ENCODE measurements around the gene CAMK2D. TPM values are rescaled to one million over a fixed set of nuclear protein-coding genes. Genes with fewer than 3 reads are reported as not detected.

Gene CAMK2D
- total and polyA plus RNA-seq, 4 donors = 10.1 to 31.0 (median 25.6) TPM

DNA sequence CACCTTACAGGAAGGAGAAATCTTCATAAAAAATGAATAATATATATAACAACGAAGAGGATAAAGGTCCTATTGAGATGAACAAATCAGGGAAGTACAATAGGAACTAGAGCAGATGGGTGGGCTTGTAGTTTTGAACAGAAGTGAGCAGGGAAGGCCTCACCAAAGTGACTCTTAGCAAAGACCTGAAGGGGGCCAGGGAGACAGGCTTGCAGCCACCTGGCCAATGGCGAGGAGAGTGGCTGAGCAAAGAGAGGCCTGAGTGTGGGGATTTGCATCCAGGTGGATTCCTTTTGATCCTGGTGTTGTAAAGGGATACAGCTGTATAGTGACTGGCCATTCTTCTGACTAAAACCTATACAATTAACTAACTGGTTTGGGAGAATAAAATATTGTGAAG is 354.1 kb downstream of the CAMK2D start:
- peak overlapping the region in 1 of 2 donors; percentile 70 for H3K27ac ChIP-seq (ENCODE audit: low read depth in 1 of 2, low read length in 2 of 2)
- no peak for DNase-seq (ENCODE audit: low spot score)
- H3K9me3 ChIP-seq (ENCODE audit: control insufficient read depth in 4 of 4, low read length in 3 of 4) = no peaks in the 10 kb centered on the region
- H3K9ac ChIP-seq (ENCODE audit: low read depth in 1 of 2, low read length in 2 of 2) = no peak overlapping the region
- TF ChIP-seq, protein P1, sequence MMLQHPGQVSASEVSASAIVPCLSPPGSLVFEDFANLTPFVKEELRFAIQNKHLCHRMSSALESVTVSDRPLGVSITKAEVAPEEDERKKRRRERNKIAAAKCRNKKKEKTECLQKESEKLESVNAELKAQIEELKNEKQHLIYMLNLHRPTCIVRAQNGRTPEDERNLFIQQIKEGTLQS (IDR thresholded peaks at IDR 0.05) = no peak
- WGBS = 56% methylated on average over 2 of the region's 2 CpGs
- H3K4me1 ChIP-seq (ENCODE audit: control insufficient read depth in 4 of 4, insufficient read depth in 4 of 4, low read length in 3 of 4) = peaks cover 13 to 57% (median 46%) of the 10 kb centered on the region in 4 donors
- no peak overlapping the region for H3K4me3 ChIP-seq (ENCODE audit: low read depth in 1 of 3, low read length in 3 of 3)
- no peaks in the 10 kb centered on the region for H3K27me3 ChIP-seq (ENCODE audit: control insufficient read depth in 4 of 4, insufficient read depth in 4 of 4, low read length in 3 of 4)
- H3K36me3 ChIP-seq (ENCODE audit: control insufficient read depth in 4 of 4, insufficient read depth in 3 of 4, low read depth in 1 of 4, low read length in 3 of 4) = no peaks in the 10 kb centered on the region

GRCh38 chr4:113406723-113407016 is 354.9 kb downstream of the CAMK2D start:
- peaks cover 13 to 55% (median 46%) of the 10 kb centered on the region in 4 donors for H3K4me1 ChIP-seq (ENCODE audit: control insufficient read depth in 4 of 4, insufficient read depth in 4 of 4, low read length in 3 of 4)
- DNase-seq (ENCODE audit: low spot score) = no peak
- peak overlapping the region; percentile 63 to 70 for H3K27ac ChIP-seq (ENCODE audit: low read depth in 1 of 2, low read length in 2 of 2)
- H3K9me3 ChIP-seq (ENCODE audit: control insufficient read depth in 4 of 4, low read length in 3 of 4) = no peaks in the 10 kb centered on the region
- WGBS = 42% methylated on average over 7 of the region's 7 CpGs
- H3K27me3 ChIP-seq (ENCODE audit: control insufficient read depth in 4 of 4, insufficient read depth in 4 of 4, low read length in 3 of 4) = no peaks in the 10 kb centered on the region
- H3K4me3 ChIP-seq (ENCODE audit: low read depth in 1 of 3, low read length in 3 of 3) = peak overlapping the region; percentile 28 to 59 (median 37)
- H3K9ac ChIP-seq (ENCODE audit: low read depth in 1 of 2, low read length in 2 of 2) = peak overlapping the region in 1 of 2 donors; percentile 58
- TF ChIP-seq, protein P2, sequence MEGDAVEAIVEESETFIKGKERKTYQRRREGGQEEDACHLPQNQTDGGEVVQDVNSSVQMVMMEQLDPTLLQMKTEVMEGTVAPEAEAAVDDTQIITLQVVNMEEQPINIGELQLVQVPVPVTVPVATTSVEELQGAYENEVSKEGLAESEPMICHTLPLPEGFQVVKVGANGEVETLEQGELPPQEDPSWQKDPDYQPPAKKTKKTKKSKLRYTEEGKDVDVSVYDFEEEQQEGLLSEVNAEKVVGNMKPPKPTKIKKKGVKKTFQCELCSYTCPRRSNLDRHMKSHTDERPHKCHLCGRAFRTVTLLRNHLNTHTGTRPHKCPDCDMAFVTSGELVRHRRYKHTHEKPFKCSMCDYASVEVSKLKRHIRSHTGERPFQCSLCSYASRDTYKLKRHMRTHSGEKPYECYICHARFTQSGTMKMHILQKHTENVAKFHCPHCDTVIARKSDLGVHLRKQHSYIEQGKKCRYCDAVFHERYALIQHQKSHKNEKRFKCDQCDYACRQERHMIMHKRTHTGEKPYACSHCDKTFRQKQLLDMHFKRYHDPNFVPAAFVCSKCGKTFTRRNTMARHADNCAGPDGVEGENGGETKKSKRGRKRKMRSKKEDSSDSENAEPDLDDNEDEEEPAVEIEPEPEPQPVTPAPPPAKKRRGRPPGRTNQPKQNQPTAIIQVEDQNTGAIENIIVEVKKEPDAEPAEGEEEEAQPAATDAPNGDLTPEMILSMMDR (IDR thresholded peaks at IDR 0.05; ENCODE audit: low read depth, low read length, missing input control) = no peak
- TF ChIP-seq JUND (IDR thresholded peaks at IDR 0.05) (no peak), RAD21 (IDR thresholded peaks at IDR 0.05) (peak; percentile 13 to 22), NR2F2 (IDR thresholded peaks at IDR 0.05) (no peak), EGR1 (IDR thresholded peaks at IDR 0.05; ENCODE audit: low read depth in 2 of 2) (no peak), SP1 (IDR thresholded peaks at IDR 0.05) (peak; percentile 29), REST (IDR thresholded peaks at IDR 0.05) (peak; percentile 38), HNF4G (IDR thresholded peaks at IDR 0.05) (no peak), RXRA (IDR thresholded peaks at IDR 0.05) (peak; percentile 94 to 95), TAF1 (conservative IDR thresholded peaks at IDR 0.05) (no peak), MAX (IDR thresholded peaks at IDR 0.05) (peak; percentile 16), YY1 (IDR thresholded peaks at IDR 0.05) (peak; percentile 69), FOXA1 (IDR thresholded peaks at IDR 0.05) (no peak), HNF4A (conservative IDR thresholded peaks at IDR 0.05) (peak; percentile 41 to 50), FOXA2 (IDR thresholded peaks at IDR 0.05) (no peak)
- TF ChIP-seq, protein P1 (IDR thresholded peaks at IDR 0.05) = no peak
- no peaks in the 10 kb centered on the region for H3K36me3 ChIP-seq (ENCODE audit: control insufficient read depth in 4 of 4, insufficient read depth in 3 of 4, low read depth in 1 of 4, low read length in 3 of 4)
